GM13977 (cell line): ENCODE results near the gene DNMT3A.

Source experiments
- DNase-seq: peaks from one replicate; pipeline ENCODE4 v3.0.0; 2012; ENCODE audit warnings: low spot score
- in situ Hi-C: fragments of 300-500 bp; cut with MboI; formaldehyde crosslinking; loops from one replicate; pipeline ENCODE4 v1.12.0; 2022; ENCODE audit warnings: low sequenced_read_pairs, low pct_unique_long_range_greater_than_20kb, mixed read lengths, inconsistent platforms; ENCODE audit not compliant: unreplicated experiment
- TF ChIP-seq, protein P1 (sequence below): IDR thresholded peaks from 2 replicates; pipeline ENCODE4 v1.5.1; 2012; ENCODE audit warnings: mild to moderate bottlenecking, control low read depth; ENCODE audit not compliant: insufficient read depth; ENCODE audit errors: extremely low read depth, missing control alignments

Gene DNMT3A

GRCh38 chr2:25230948-25231311 is 110.8 kb downstream of the DNMT3A start:
- in situ Hi-C loops: no loop called here
- TF ChIP-seq, protein P1, sequence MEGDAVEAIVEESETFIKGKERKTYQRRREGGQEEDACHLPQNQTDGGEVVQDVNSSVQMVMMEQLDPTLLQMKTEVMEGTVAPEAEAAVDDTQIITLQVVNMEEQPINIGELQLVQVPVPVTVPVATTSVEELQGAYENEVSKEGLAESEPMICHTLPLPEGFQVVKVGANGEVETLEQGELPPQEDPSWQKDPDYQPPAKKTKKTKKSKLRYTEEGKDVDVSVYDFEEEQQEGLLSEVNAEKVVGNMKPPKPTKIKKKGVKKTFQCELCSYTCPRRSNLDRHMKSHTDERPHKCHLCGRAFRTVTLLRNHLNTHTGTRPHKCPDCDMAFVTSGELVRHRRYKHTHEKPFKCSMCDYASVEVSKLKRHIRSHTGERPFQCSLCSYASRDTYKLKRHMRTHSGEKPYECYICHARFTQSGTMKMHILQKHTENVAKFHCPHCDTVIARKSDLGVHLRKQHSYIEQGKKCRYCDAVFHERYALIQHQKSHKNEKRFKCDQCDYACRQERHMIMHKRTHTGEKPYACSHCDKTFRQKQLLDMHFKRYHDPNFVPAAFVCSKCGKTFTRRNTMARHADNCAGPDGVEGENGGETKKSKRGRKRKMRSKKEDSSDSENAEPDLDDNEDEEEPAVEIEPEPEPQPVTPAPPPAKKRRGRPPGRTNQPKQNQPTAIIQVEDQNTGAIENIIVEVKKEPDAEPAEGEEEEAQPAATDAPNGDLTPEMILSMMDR: no peak

DNA sequence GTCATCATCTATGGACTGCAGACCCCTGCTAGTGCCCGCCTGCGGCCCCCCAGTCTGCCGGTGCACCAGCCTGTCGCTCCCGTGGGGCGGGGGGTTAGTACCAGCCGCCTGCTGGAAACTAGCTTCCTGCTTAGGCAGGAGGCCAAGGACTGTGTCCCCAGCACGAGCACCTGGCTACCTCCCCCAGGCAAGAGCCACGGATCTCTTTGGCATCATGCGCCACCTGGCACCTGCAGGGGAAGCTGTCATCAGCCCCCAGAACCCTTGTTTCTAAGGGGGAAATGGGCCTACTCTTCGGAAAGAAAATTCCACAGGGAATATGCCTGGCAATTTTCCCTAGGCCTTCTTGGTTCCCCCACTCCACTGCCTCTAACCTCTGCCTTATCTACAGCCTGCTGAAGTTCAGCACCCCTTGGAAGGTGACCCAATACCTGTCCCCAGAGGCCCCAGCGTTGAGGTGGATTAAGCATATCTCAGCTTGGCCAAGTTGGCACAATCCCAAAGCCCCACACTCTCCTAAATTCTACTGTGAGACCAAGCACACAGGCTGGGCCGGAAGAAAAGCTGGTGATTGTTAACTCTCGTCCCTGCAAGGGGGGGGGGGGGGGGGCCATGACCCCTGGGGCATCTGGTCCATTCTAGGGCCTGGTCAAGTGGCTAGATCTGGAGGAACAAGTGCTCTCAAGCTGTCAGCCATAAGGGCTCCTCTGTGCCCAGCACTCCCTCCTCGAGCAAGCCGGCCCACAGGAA is 111.4 kb downstream of the DNMT3A start:
- no peak for DNase-seq
- in situ Hi-C loops: no loop called here
- TF ChIP-seq, protein P1: no peak

More at GRCh38 chr2:25230948-25231311, 110.8 kb downstream of the DNMT3A start:
- DNase-seq: no peak

DNA sequence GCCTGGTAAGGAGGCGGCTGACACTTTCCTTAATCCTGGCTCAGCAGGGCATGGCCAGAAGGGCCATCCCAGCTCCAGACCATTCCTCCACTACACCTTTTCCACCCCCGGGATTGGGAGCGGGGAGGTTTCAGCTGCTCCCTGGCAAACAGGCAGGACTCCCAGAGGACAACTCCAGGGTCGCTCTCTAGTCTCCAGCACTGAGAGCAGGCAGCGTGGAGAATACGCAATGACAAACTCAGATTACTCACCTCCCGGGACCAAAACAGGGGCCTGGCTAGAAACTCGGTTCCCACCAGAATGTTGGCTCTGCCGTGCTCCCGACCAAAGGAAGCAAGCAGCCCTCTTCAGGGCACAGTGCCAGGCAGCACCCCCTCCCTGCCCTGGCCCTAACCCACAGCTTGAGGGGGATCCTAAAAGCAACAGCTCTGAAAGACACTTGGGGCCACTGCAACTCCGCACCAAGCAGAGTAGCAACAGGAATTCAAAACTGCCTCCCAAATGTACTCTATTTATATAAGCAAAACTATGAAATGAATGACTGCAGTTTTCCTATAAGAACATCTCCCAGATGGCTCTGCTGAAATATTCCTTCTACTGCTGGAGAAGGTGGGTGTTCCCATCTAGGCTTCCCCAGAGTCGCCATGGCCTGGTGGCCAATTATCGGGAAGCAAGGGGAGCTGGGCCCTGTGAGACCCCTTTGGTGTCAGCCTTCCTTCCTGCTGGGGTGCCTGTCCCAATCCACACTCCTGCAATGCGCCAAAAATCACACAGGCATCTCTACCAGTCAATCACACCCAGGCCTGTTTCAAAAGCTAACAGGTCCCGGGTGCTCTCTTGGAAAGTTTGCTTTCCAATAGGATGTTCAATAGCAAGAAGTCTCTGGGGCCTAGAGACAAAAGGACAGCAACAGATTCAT is 112.2 kb downstream of the DNMT3A start:
- in situ Hi-C loops: no loop called here
- no peak for DNase-seq

GRCh38 chr2:25228848-25229278 is 112.9 kb downstream of the DNMT3A start:
- peak; percentile 74 for DNase-seq
- in situ Hi-C loops: no loop called here
- TF ChIP-seq, protein P1: peak; percentile 67

More for the DNA sequence above, 112.2 kb downstream of the DNMT3A start:
- TF ChIP-seq, protein P1: no peak

GRCh38 chr2:25227576-25227975 is 114.1 kb downstream of the DNMT3A start:
- TF ChIP-seq, protein P1: no peak
- DNase-seq: no peak
- in situ Hi-C loops: no loop called here

DNA sequence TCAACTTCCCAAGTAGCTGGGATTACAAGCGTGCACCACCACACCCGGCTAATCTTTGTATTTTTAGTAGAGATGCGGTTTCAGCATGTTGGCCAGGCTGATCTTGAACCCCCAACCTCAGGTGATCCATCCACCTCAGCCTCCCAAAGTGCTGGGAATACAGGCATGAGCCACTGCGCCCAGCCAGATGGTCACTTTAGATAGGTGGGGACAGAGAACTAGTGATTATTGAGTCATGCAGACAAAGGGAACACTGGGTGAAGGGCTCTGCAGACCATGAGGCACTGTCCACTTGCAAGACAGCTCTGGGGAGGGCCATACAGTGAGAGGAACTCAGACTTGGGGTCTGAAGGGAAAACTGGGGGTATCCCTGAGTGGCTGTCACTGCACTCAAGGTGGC is 114.9 kb downstream of the DNMT3A start:
- TF ChIP-seq, protein P1: no peak
- in situ Hi-C loops: no loop called here
- no peak for DNase-seq
